B cell (primary cell): Measurements from ENCODE around the gene TBC1D22A. TPM values are rescaled to one million over a fixed set of nuclear protein-coding genes. Genes with fewer than 3 reads are reported as not detected.

Experiments used
- ATAC-seq: fragments of 200-7000 bp; cut with Tn5 transposase; one replicate; pipeline ENCODE4 v1.10.0; 2021; ENCODE audit warnings: low read depth, mild to moderate bottlenecking, moderate number of reproducible peaks, moderate library complexity
- CTCF ChIA-PET: fragments of 350-600 bp; sonication (Branson Sonifier 250); formaldehyde crosslinking; loops from one replicate; lab custom pipeline; 2021; ENCODE audit warnings: antibody characterized with exemption, inconsistent platforms; lab: Charles Lee
- POLR2A ChIA-PET: fragments of 350-600 bp; sonication (Branson Sonifier 250); formaldehyde crosslinking; loops from one replicate; lab custom pipeline; 2021; ENCODE audit warnings: antibody characterized with exemption; lab: Charles Lee
- DNase-seq: peaks from one replicate; pipeline ENCODE4 v3.0.0; 2013
- H2AFZ ChIP-seq: 2 replicates; pipeline ENCODE4 v1.6.1; 2012; ENCODE audit warnings: mild to moderate bottlenecking, low read depth, low read length; ENCODE audit not compliant: insufficient read depth, poor library complexity, severe bottlenecking
- H3K27ac ChIP-seq, 2 donors: 1 replicate in 1 of 2; 2 replicates in 1 of 2; pipeline ENCODE4 v1.5.1; 2012 to 2013; ENCODE audit warnings: low read length in 2 of 2, mild to moderate bottlenecking in 2 of 2, moderate library complexity in 1 of 2
- H3K27me3 ChIP-seq, 4 experiments: fragments of 200-600 bp in 1 of 4; sonication (generic) in 1 of 4; replicated peaks in 1 of 4; 1 replicate in 2 of 4; 2 replicates in 2 of 4; pipeline versions ENCODE4 v1.6.1 to v1.7.0; 2013 to 2016; ENCODE audit warnings: low read length in 3 of 4, mild to moderate bottlenecking in 2 of 4, mixed read lengths in 1 of 4, moderate library complexity in 1 of 4; ENCODE audit not compliant: insufficient read depth in 4 of 4, control insufficient read depth in 3 of 4; ENCODE audit errors: control extremely low read depth in 1 of 4
- H3K36me3 ChIP-seq, 2 experiments: replicated peaks in 1 of 2; 1 replicate in 1 of 2; 2 replicates in 1 of 2; pipeline versions ENCODE4 v1.6.1 to v1.7.1; 2013; ENCODE audit warnings: low read length in 1 of 2; ENCODE audit not compliant: insufficient read depth in 2 of 2, control insufficient read depth in 1 of 2; ENCODE audit errors: control extremely low read depth in 1 of 2, extremely low read depth in 1 of 2
- H3K4me1 ChIP-seq, 2 donors: fragments of 200-600 bp in 1 of 2; sonication (generic) in 1 of 2; 1 replicate in 1 of 2; 2 replicates in 1 of 2; pipeline versions ENCODE4 v1.5.1 to v1.6.1; 2013 to 2017; ENCODE audit warnings: low read length in 2 of 2; ENCODE audit not compliant: control insufficient read depth in 2 of 2, insufficient read depth in 2 of 2
- H3K4me2 ChIP-seq: replicated peaks from 2 replicates; pipeline ENCODE3; 2012; ENCODE audit warnings: mild to moderate bottlenecking, low read depth, low read length; ENCODE audit not compliant: poor library complexity, severe bottlenecking
- H3K4me3 ChIP-seq, 5 experiments: fragments of 200-600 bp in 1 of 5; sonication (generic) in 1 of 5; 1 replicate in 3 of 5; 2 replicates in 2 of 5; pipeline versions ENCODE4 v1.5.1 to v1.7.0; 2011 to 2016; ENCODE audit warnings: low read length in 4 of 5, mild to moderate bottlenecking in 4 of 5, low read depth in 2 of 5, control low read depth in 1 of 5, moderate library complexity in 1 of 5; ENCODE audit not compliant: insufficient read depth in 1 of 5; ENCODE audit errors: control extremely low read depth in 1 of 5, extremely low read depth in 1 of 5
- H3K79me2 ChIP-seq: fragments of 200-600 bp; sonication (generic); one replicate; pipeline ENCODE4 v1.6.0; 2016; ENCODE audit warnings: low read length; ENCODE audit not compliant: control insufficient read depth, insufficient read depth
- H3K9ac ChIP-seq: fragments of 200-600 bp; sonication (generic); 2 replicates; pipeline ENCODE4 v1.6.1; 2017; ENCODE audit warnings: mild to moderate bottlenecking, low read length, moderate library complexity
- H3K9me3 ChIP-seq, 3 donors: one replicate each; pipeline versions ENCODE4 v1.6.1 to v1.7.1; 2013; ENCODE audit warnings: low read length in 2 of 3; ENCODE audit not compliant: control insufficient read depth in 2 of 3, insufficient read depth in 1 of 3; ENCODE audit errors: control extremely low read depth in 1 of 3
- H4K20me1 ChIP-seq: 2 replicates; pipeline ENCODE4 v1.6.0; 2012; ENCODE audit warnings: mild to moderate bottlenecking, low read length; ENCODE audit not compliant: insufficient read depth, control insufficient read depth, poor library complexity, severe bottlenecking
- H3K27ac Mint-ChIP-seq: one replicate; pipeline ENCODE4 v1.8.0; 2021; ENCODE audit warnings: mixed read lengths
- H3K27me3 Mint-ChIP-seq: one replicate; pipeline ENCODE4 v1.8.0; 2021; ENCODE audit warnings: mixed read lengths
- H3K4me1 Mint-ChIP-seq: one replicate; pipeline ENCODE4 v1.8.0; 2021; ENCODE audit warnings: mixed read lengths
- H3K4me3 Mint-ChIP-seq: one replicate; pipeline ENCODE4 v1.8.0; 2021; ENCODE audit warnings: mixed read lengths
- H3K9me3 Mint-ChIP-seq: one replicate; pipeline ENCODE4 v1.8.0; 2022; ENCODE audit warnings: mixed read lengths; ENCODE audit not compliant: insufficient read depth
- EZH2 ChIP-seq: IDR thresholded peaks from 2 replicates; pipeline ENCODE4 v1.6.1; 2012; ENCODE audit warnings: borderline replicate concordance, low read depth, mild to moderate bottlenecking, moderate library complexity, low read length; ENCODE audit not compliant: insufficient read depth, poor library complexity, severe bottlenecking
- WGBS: methylation state at CpG from one replicate; pipeline ENCODE4 v1.1.5; 2013; ENCODE audit warnings: missing lambda C conversion rate; ENCODE audit not compliant: insufficient coverage; 5-methylcytosine and 5-hydroxymethylcytosine counted together
- intact Hi-C: fragments of 100-400 bp; cut with micrococcal nuclease; formaldehyde crosslinking; loops from one replicate; pipeline ENCODE4 v1.10.0; 2022
- polyA plus RNA-seq: library from polyadenylated mRNA; depleted of rRNA; stranded (reverse); fragments of >200 nt; gene quantifications from 2 replicates; pipeline ENCODE4 v1.2.3, GENCODE V29; 2012
- total RNA-seq, 2 donors: library from RNA; stranded (reverse); fragments of 120-200 nt in 1 of 2; gene quantifications; 1 replicate in 1 of 2; 2 replicates in 1 of 2; pipeline versions ENCODE4 v1.2.3 to v1.2.4, GENCODE V29; 2013 to 2022
- TF ChIP-seq, protein P1 (sequence below): fragments of 200-600 bp; IDR thresholded peaks from one replicate; pipeline ENCODE4 v1.8.0; 2022; ENCODE audit warnings: antibody characterized with exemption, mild to moderate bottlenecking

The TBC1D22A gene
- total and polyA plus RNA-seq, 2 donors (not counting 1 experiment from before 2014, with no cell fraction given) = 73.8 to 128 TPM

DNA sequence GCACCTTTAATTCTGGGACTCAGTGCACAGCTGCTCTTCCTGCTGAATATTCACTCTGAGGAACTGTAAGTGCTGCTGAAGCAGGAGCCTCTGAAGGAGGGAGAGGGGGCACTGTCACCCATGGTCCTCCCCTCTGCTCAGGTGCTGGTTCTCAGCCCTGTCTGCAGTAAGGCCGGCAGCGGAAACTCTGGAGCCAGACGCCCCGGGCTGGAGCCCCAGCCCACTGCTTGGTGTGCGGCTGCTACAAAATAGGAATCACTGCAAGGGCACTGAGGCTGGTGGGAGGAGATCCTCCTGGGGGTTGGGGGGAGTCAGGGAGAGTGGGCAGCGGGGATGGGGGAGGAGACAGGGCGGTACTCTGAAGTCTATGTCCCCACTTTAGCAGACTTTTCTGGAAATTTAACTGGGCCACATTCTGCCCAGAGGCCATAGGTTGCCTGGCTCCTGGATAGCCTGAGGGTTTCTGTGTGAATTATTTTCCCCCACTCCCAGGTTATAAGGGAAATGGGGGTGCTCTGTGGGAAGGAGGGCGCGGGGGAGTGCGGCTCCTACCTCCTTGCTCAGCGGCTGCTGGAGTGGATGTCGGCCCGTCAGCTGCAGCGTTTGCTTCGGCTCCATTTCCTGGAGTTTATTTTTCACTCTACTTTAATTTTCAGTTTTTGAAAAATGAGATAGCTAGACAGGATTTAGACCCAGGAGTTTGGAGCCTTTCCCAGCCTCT is 33.6 kb downstream of the TBC1D22A start:
- no peaks in the 10 kb centered on the region for H3K27me3 Mint-ChIP-seq
- H3K4me1 Mint-ChIP-seq = peaks cover 39% of the 10 kb centered on the region
- Histone ChIP-seq H3K79me2 (peaks cover 99% of the 10 kb centered on the region), H3K9me3 (peaks cover 0 to 4% (median 0%) of the 10 kb centered on the region in 3 donors), H3K9ac (no peak overlapping the region), H3K4me1 (peaks cover 13 to 16% of the 10 kb centered on the region in 2 donors), H3K36me3 (peaks cover 0 to 87% of the 10 kb centered on the region in 2 experiments), H3K4me3 (no peak overlapping the region), H3K27me3 (no peaks in the 10 kb centered on the region), H2AFZ (no peak overlapping the region), H4K20me1 (peaks cover 97% of the 10 kb centered on the region), H3K4me2 (no peak overlapping the region), H3K27ac (no peak overlapping the region)
- H3K4me3 Mint-ChIP-seq = no peak overlapping the region
- ChIA-PET CTCF (interaction anchor here (1.6 to 4.3 kb wide), 2 partner anchors 8 to 38 kb away, joined by 11 to 27 read pairs; no protein-coding TSS in a partner anchor), POLR2A (interaction anchor here (1.8 kb wide), 1 partner anchor 33 kb away, joined by 6 read pairs; the partner anchor contains the start of gene TBC1D22A)
- no peak overlapping the region for H3K27ac Mint-ChIP-seq
- ATAC-seq (no peak), DNase-seq (no peak)
- TF ChIP-seq, protein P1, sequence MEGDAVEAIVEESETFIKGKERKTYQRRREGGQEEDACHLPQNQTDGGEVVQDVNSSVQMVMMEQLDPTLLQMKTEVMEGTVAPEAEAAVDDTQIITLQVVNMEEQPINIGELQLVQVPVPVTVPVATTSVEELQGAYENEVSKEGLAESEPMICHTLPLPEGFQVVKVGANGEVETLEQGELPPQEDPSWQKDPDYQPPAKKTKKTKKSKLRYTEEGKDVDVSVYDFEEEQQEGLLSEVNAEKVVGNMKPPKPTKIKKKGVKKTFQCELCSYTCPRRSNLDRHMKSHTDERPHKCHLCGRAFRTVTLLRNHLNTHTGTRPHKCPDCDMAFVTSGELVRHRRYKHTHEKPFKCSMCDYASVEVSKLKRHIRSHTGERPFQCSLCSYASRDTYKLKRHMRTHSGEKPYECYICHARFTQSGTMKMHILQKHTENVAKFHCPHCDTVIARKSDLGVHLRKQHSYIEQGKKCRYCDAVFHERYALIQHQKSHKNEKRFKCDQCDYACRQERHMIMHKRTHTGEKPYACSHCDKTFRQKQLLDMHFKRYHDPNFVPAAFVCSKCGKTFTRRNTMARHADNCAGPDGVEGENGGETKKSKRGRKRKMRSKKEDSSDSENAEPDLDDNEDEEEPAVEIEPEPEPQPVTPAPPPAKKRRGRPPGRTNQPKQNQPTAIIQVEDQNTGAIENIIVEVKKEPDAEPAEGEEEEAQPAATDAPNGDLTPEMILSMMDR = no peak
- no peak for TF ChIP-seq EZH2
- no peaks in the 10 kb centered on the region for H3K9me3 Mint-ChIP-seq
- 97% methylated on average over 4 of the region's 15 CpGs for WGBS
- intact Hi-C loops = no loop called here
